GM20000 (cell line): ENCODE results near the gene ANKRD44.

Source experiments
- DNase-seq: peaks from one replicate; pipeline ENCODE4 v3.0.0; 2012; ENCODE audit warnings: low spot score
- CTCF ChIP-seq: IDR thresholded peaks from 2 replicates; pipeline ENCODE4 v1.5.1; 2012; ENCODE audit warnings: mild to moderate bottlenecking, control low read depth; ENCODE audit errors: extremely low read depth, missing control alignments

The ANKRD44 gene

GRCh38 chr2:196963961-196964360 lies 346.6 kb downstream of the ANKRD44 start:
- DNase-seq = no peak
- TF ChIP-seq CTCF = no peak

GRCh38 chr2:196963043-196963442 lies 347.5 kb downstream of the ANKRD44 start:
- DNase-seq = no peak
- no peak for TF ChIP-seq CTCF

- no peak for TF ChIP-seq CTCF
- no peak for DNase-seq
Measured at GRCh38 chr2:196962325-196962724, 348.3 kb downstream of the ANKRD44 start.

- peak; percentile 27 for DNase-seq
- no peak for TF ChIP-seq CTCF
Measured at GRCh38 chr2:196961889-196962288, 348.7 kb downstream of the ANKRD44 start.

- no peak for TF ChIP-seq CTCF
- no peak for DNase-seq
Measured at GRCh38 chr2:196959734-196960338, 350.7 kb downstream of the ANKRD44 start.

GRCh38 chr2:196959281-196959680 lies 351.3 kb downstream of the ANKRD44 start:
- no peak for DNase-seq
- TF ChIP-seq CTCF = no peak

- TF ChIP-seq CTCF = no peak
- no peak for DNase-seq
Measured at GRCh38 chr2:196957881-196958525, 352.6 kb downstream of the ANKRD44 start.
